ENCODE data around the gene PRPF38A.

The PRPF38A gene

GRCh38 chr1:52404116-52404974 is at the start of gene PRPF38A, which contains the start of gene ORC1:
Gene PRPF38A, plus strand, starts transcription at chr1:52404602. Its CDS starts 148 bp downstream, at chr1:52404750.
Gene ORC1, minus strand, starts transcription at chr1:52404423. Its CDS starts 2,200 bp downstream, at chr1:52402223.
- Histone ChIP-seq H3K36me3 (ENCODE audit: control insufficient read depth, insufficient read depth, low read length) (peaks cover 29% of the 10 kb centered on the region), H3K4me3 (ENCODE audit: low read depth, low read length) (peak within 1 kb of the TSS; percentile 96), H3K27me3 (ENCODE audit: control insufficient read depth, insufficient read depth, low read length) (no peaks in the 10 kb centered on the region), H3K4me1 (ENCODE audit: control insufficient read depth, insufficient read depth, low read length) (no peaks in the 10 kb centered on the region), H3K9ac (ENCODE audit: low read depth, low read length) (peak within 1 kb of the TSS; percentile 95), H3K9me3 (ENCODE audit: control insufficient read depth, insufficient read depth, low read length) (no peaks in the 10 kb centered on the region)

GRCh38 chr1:52355436-52355835 is 49.0 kb upstream of the PRPF38A start:
- Histone ChIP-seq H3K9me3 (ENCODE audit: control insufficient read depth, insufficient read depth, low read length) (no peaks in the 10 kb centered on the region), H3K9ac (ENCODE audit: low read depth, low read length) (no peak overlapping the region), H3K27me3 (ENCODE audit: control insufficient read depth, insufficient read depth, low read length) (no peaks in the 10 kb centered on the region), H3K4me1 (ENCODE audit: control insufficient read depth, insufficient read depth, low read length) (peaks cover 2% of the 10 kb centered on the region), H3K36me3 (ENCODE audit: control insufficient read depth, insufficient read depth, low read length) (peaks cover 77% of the 10 kb centered on the region), H3K4me3 (ENCODE audit: low read depth, low read length) (no peak overlapping the region)

GRCh38 chr1:52355847-52356505 is 48.4 kb upstream of the PRPF38A start:
- Histone ChIP-seq H3K36me3 (ENCODE audit: control insufficient read depth, insufficient read depth, low read length) (peaks cover 83% of the 10 kb centered on the region), H3K27me3 (ENCODE audit: control insufficient read depth, insufficient read depth, low read length) (no peaks in the 10 kb centered on the region), H3K4me1 (ENCODE audit: control insufficient read depth, insufficient read depth, low read length) (peaks cover 2% of the 10 kb centered on the region), H3K9ac (ENCODE audit: low read depth, low read length) (no peak overlapping the region), H3K9me3 (ENCODE audit: control insufficient read depth, insufficient read depth, low read length) (no peaks in the 10 kb centered on the region), H3K4me3 (ENCODE audit: low read depth, low read length) (no peak overlapping the region)

GRCh38 chr1:52356818-52357355 is 47.5 kb upstream of the PRPF38A start:
- Histone ChIP-seq H3K36me3 (ENCODE audit: control insufficient read depth, insufficient read depth, low read length) (peaks cover 90% of the 10 kb centered on the region), H3K9ac (ENCODE audit: low read depth, low read length) (no peak overlapping the region), H3K4me1 (ENCODE audit: control insufficient read depth, insufficient read depth, low read length) (no peaks in the 10 kb centered on the region), H3K4me3 (ENCODE audit: low read depth, low read length) (no peak overlapping the region), H3K27me3 (ENCODE audit: control insufficient read depth, insufficient read depth, low read length) (no peaks in the 10 kb centered on the region), H3K9me3 (ENCODE audit: control insufficient read depth, insufficient read depth, low read length) (no peaks in the 10 kb centered on the region)

GRCh38 chr1:52357397-52357796 is 47.0 kb upstream of the PRPF38A start:
- H3K9me3 ChIP-seq (ENCODE audit: control insufficient read depth, insufficient read depth, low read length), result no peaks in the 10 kb centered on the region
- peaks cover 95% of the 10 kb centered on the region for H3K36me3 ChIP-seq (ENCODE audit: control insufficient read depth, insufficient read depth, low read length)
- no peaks in the 10 kb centered on the region for H3K4me1 ChIP-seq (ENCODE audit: control insufficient read depth, insufficient read depth, low read length)
- H3K9ac ChIP-seq (ENCODE audit: low read depth, low read length), result no peak overlapping the region
- H3K27me3 ChIP-seq (ENCODE audit: control insufficient read depth, insufficient read depth, low read length), result no peaks in the 10 kb centered on the region
- no peak overlapping the region for H3K4me3 ChIP-seq (ENCODE audit: low read depth, low read length)

- Histone ChIP-seq H3K4me3 (ENCODE audit: low read depth, low read length) (no peak overlapping the region), H3K4me1 (ENCODE audit: control insufficient read depth, insufficient read depth, low read length) (no peaks in the 10 kb centered on the region), H3K27me3 (ENCODE audit: control insufficient read depth, insufficient read depth, low read length) (no peaks in the 10 kb centered on the region), H3K9ac (ENCODE audit: low read depth, low read length) (no peak overlapping the region), H3K36me3 (ENCODE audit: control insufficient read depth, insufficient read depth, low read length) (peaks cover 84% of the 10 kb centered on the region), H3K9me3 (ENCODE audit: control insufficient read depth, insufficient read depth, low read length) (no peaks in the 10 kb centered on the region)
Observed at GRCh38 chr1:52358851-52359497, 45.4 kb upstream of the PRPF38A start.

GRCh38 chr1:52359676-52360594 is 44.5 kb upstream of the PRPF38A start:
- Histone ChIP-seq H3K4me1 (ENCODE audit: control insufficient read depth, insufficient read depth, low read length) (peaks cover 5% of the 10 kb centered on the region), H3K9ac (ENCODE audit: low read depth, low read length) (no peak overlapping the region), H3K27me3 (ENCODE audit: control insufficient read depth, insufficient read depth, low read length) (no peaks in the 10 kb centered on the region), H3K4me3 (ENCODE audit: low read depth, low read length) (no peak overlapping the region), H3K36me3 (ENCODE audit: control insufficient read depth, insufficient read depth, low read length) (peaks cover 74% of the 10 kb centered on the region), H3K9me3 (ENCODE audit: control insufficient read depth, insufficient read depth, low read length) (no peaks in the 10 kb centered on the region)

- no peak overlapping the region for H3K4me3 ChIP-seq (ENCODE audit: low read depth, low read length)
- no peaks in the 10 kb centered on the region for H3K27me3 ChIP-seq (ENCODE audit: control insufficient read depth, insufficient read depth, low read length)
- H3K9ac ChIP-seq (ENCODE audit: low read depth, low read length), result no peak overlapping the region
- no peaks in the 10 kb centered on the region for H3K9me3 ChIP-seq (ENCODE audit: control insufficient read depth, insufficient read depth, low read length)
- peaks cover 70% of the 10 kb centered on the region for H3K36me3 ChIP-seq (ENCODE audit: control insufficient read depth, insufficient read depth, low read length)
- H3K4me1 ChIP-seq (ENCODE audit: control insufficient read depth, insufficient read depth, low read length), result peaks cover 7% of the 10 kb centered on the region
Observed at GRCh38 chr1:52360595-52360968, 43.8 kb upstream of the PRPF38A start.

- Histone ChIP-seq H3K9me3 (ENCODE audit: control insufficient read depth, insufficient read depth, low read length) (no peaks in the 10 kb centered on the region), H3K4me3 (ENCODE audit: low read depth, low read length) (peak overlapping the region; percentile 92), H3K36me3 (ENCODE audit: control insufficient read depth, insufficient read depth, low read length) (peaks cover 33% of the 10 kb centered on the region), H3K9ac (ENCODE audit: low read depth, low read length) (no peak overlapping the region), H3K27me3 (ENCODE audit: control insufficient read depth, insufficient read depth, low read length) (no peaks in the 10 kb centered on the region), H3K4me1 (ENCODE audit: control insufficient read depth, insufficient read depth, low read length) (peaks cover 7% of the 10 kb centered on the region)
Observed at GRCh38 chr1:52364235-52364839, 40.1 kb upstream of the PRPF38A start.

- peak overlapping the region; percentile 62 for H3K9ac ChIP-seq (ENCODE audit: low read depth, low read length)
- H3K36me3 ChIP-seq (ENCODE audit: control insufficient read depth, insufficient read depth, low read length), result peaks cover 24% of the 10 kb centered on the region
- peaks cover 7% of the 10 kb centered on the region for H3K4me1 ChIP-seq (ENCODE audit: control insufficient read depth, insufficient read depth, low read length)
- no peaks in the 10 kb centered on the region for H3K9me3 ChIP-seq (ENCODE audit: control insufficient read depth, insufficient read depth, low read length)
- H3K27me3 ChIP-seq (ENCODE audit: control insufficient read depth, insufficient read depth, low read length), result no peaks in the 10 kb centered on the region
- peak overlapping the region; percentile 92 for H3K4me3 ChIP-seq (ENCODE audit: low read depth, low read length)
Observed at GRCh38 chr1:52365071-52365745, 39.2 kb upstream of the PRPF38A start.

Measured in iPS-15b (cell line).